K562 (cell line): ENCODE results near the gene HK1.
"Not testable (repeated sequence)": the region's sequence is repeated elsewhere in the genome, so short reads cannot be mapped to it uniquely, and the experiment has no call there.

Experiments
- MIER1 ChIP-seq: fragments of 450-650 bp; IDR thresholded peaks from 2 replicates; pipeline ENCODE4 v1.6.1; 2016; ENCODE audit warnings: antibody characterized with exemption, mild to moderate bottlenecking, low read depth
- POLR2A ChIP-seq: fragments of 450-650 bp; conservative IDR thresholded peaks from 2 replicates; pipeline ENCODE4 v1.6.1; 2016
- SP1 ChIP-seq: sonication (generic); formaldehyde crosslinking; IDR thresholded peaks from 2 replicates; pipeline ENCODE4 v1.8.1; 2022; ENCODE audit warnings: mild to moderate bottlenecking, missing genetic modification reagents
- TCF7 ChIP-seq: sonication (generic); IDR thresholded peaks from 2 replicates; pipeline ENCODE4 v1.6.1; 2016; ENCODE audit warnings: antibody characterized with exemption, borderline replicate concordance
- ZBTB12 ChIP-seq: fragments of 250-450 bp; sonication (Bioruptor Pico); IDR thresholded peaks from 2 replicates; pipeline ENCODE4 v1.4.0; 2020
- ZBTB33 ChIP-seq: sonication (generic); formaldehyde crosslinking; IDR thresholded peaks from 2 replicates; pipeline ENCODE4 v1.8.1; 2023; ENCODE audit warnings: mild to moderate bottlenecking, missing genetic modification reagents
- ZNF583 ChIP-seq: fragments of 250-450 bp; sonication (Bioruptor Pico); IDR thresholded peaks from 2 replicates; pipeline ENCODE4 v1.4.0; 2020

GRCh38 chr10:69333865-69334301 is 55.6 kb downstream of the HK1 start:
- TF ChIP-seq ZBTB12; SP1 (CRISPR knock-in tag); TCF7; MIER1; ZBTB33 (CRISPR knock-in tag); POLR2A; ZNF583: not testable (repeated sequence)
